Small intestine (tissue), 7 donors: Measurements from ENCODE around the gene KPNA2. TPM values are rescaled to one million over a fixed set of nuclear protein-coding genes. Genes with fewer than 3 reads are reported as not detected.
"Not testable (repeated sequence)": the region's sequence is repeated elsewhere in the genome, so short reads cannot be mapped to it uniquely, and the experiment has no call there.

Source experiments
- DNase-seq, 2 donors: peaks; one replicate each; pipeline versions ENCODE4 v3.0.0 to v3.0.0-alpha.2; 2013
- FAIRE-seq: peaks from 2 replicates; lab custom pipeline; 2012; peaks lifted over from hg19 to GRCh38; lab: Jason Lieb, UNC
- H3K27ac ChIP-seq, 3 donors: one replicate each; pipeline ENCODE4 v1.5.1; 2013; ENCODE audit warnings: low read length in 2 of 3, mild to moderate bottlenecking in 2 of 3, control low read depth in 1 of 3, inconsistent platforms in 1 of 3, low read depth in 1 of 3, moderate library complexity in 1 of 3
- H3K27me3 ChIP-seq, 3 donors: one replicate each; pipeline ENCODE4 v1.6.1; 2013; ENCODE audit warnings: low read length in 3 of 3, inconsistent platforms in 1 of 3; ENCODE audit not compliant: control insufficient read depth in 3 of 3, insufficient read depth in 3 of 3
- H3K36me3 ChIP-seq, 3 donors: one replicate each; pipeline ENCODE4 v1.6.1; 2013; ENCODE audit warnings: low read length in 3 of 3, inconsistent platforms in 1 of 3, low read depth in 1 of 3, mild to moderate bottlenecking in 1 of 3, moderate library complexity in 1 of 3; ENCODE audit not compliant: control insufficient read depth in 3 of 3, insufficient read depth in 2 of 3
- H3K4me1 ChIP-seq, 3 donors: one replicate each; pipeline ENCODE4 v1.6.1; 2013; ENCODE audit warnings: low read length in 2 of 3, inconsistent platforms in 1 of 3, low read depth in 1 of 3, mild to moderate bottlenecking in 1 of 3, moderate library complexity in 1 of 3; ENCODE audit not compliant: control insufficient read depth in 3 of 3, insufficient read depth in 2 of 3
- H3K4me3 ChIP-seq, 3 donors: one replicate each; pipeline ENCODE4 v1.5.1; 2013; ENCODE audit warnings: low read length in 3 of 3, control low read depth in 1 of 3, inconsistent platforms in 1 of 3, low read depth in 1 of 3, mild to moderate bottlenecking in 1 of 3, moderate library complexity in 1 of 3
- H3K9me3 ChIP-seq, 2 donors: one replicate each; pipeline ENCODE4 v1.6.1; 2013; ENCODE audit warnings: low read depth in 1 of 2, low read length in 1 of 2; ENCODE audit not compliant: control insufficient read depth in 2 of 2, insufficient read depth in 1 of 2
- WGBS, 3 donors: extraction: QIAGEN DNeasy Blood & Tissue Kit; methylation state at CpG; one replicate each; pipeline ENCODE4 v1.1.7; 2013; 5-methylcytosine and 5-hydroxymethylcytosine counted together
- polyA plus RNA-seq, 4 donors: library from polyadenylated mRNA; stranded (reverse) in 3 of 4; unstranded in 1 of 4; fragments of 200-250 nt in 3 of 4; fragments of 120-200 nt in 1 of 4; gene quantifications; one replicate each; pipeline versions ENCODE4 v1.2.1 to v1.2.3, GENCODE V29; 2013
- donor health status: healthy with polysubstance abuse.
- donor health status: control.
- donor health status: control.
- donor health status: Bipolar disorder and iron deficiency.
- donor health status: healthy.

The KPNA2 gene
- polyA plus RNA-seq, 4 donors: 11.3 to 63.0 (median 26.7) TPM

- Histone ChIP-seq H3K4me3 (no peak overlapping the region), H3K36me3 (no peaks in the 10 kb centered on the region), H3K4me1 (no peaks in the 10 kb centered on the region), H3K27ac (no peak overlapping the region), H3K9me3 (no peaks in the 10 kb centered on the region), H3K27me3 (no peaks in the 10 kb centered on the region)
- DNase-seq: no peak
- no peak for FAIRE-seq
- 84 to 85% (median 85%) methylated on average over 11 of the region's 11 CpGs for WGBS, 3 donors
Observed at GRCh38 chr17:68015081-68015723, 20.3 kb upstream of the KPNA2 start.

- no peaks in the 10 kb centered on the region for H3K36me3 ChIP-seq
- no peak overlapping the region for H3K4me3 ChIP-seq
- H3K4me1 ChIP-seq: no peaks in the 10 kb centered on the region
- no peaks in the 10 kb centered on the region for H3K27me3 ChIP-seq
- WGBS, 3 donors: 82 to 96% (median 87%) methylated on average over 2 of the region's 2 CpGs
- DNase-seq (no peak), FAIRE-seq (no peak)
- H3K27ac ChIP-seq: no peak overlapping the region
- no peaks in the 10 kb centered on the region for H3K9me3 ChIP-seq
Observed at GRCh38 chr17:68016838-68017237, 18.7 kb upstream of the KPNA2 start.

- H3K4me3 ChIP-seq, H3K27ac ChIP-seq, H3K9me3 ChIP-seq, H3K4me1 ChIP-seq, H3K27me3 ChIP-seq, H3K36me3 ChIP-seq, DNase-seq, FAIRE-seq: not testable (repeated sequence)
- WGBS, 3 donors: 89 to 92% (median 92%) methylated on average over 21 of the region's 21 CpGs
Observed at GRCh38 chr17:68018493-68018892, 17.0 kb upstream of the KPNA2 start.

GRCh38 chr17:68019336-68019674 is 16.2 kb upstream of the KPNA2 start:
- Histone ChIP-seq H3K4me1 (no peaks in the 10 kb centered on the region), H3K36me3 (no peaks in the 10 kb centered on the region), H3K27ac (no peak overlapping the region), H3K9me3 (no peaks in the 10 kb centered on the region), H3K27me3 (no peaks in the 10 kb centered on the region), H3K4me3 (peak overlapping the region in 1 of 3 donors; percentile 37)
- DNase-seq (no peak), FAIRE-seq (no peak)
- 72 to 75% (median 73%) methylated on average over 9 of the region's 9 CpGs for WGBS, 3 donors

- DNase-seq (peak; percentile 94 to 97), FAIRE-seq (no peak)
- Histone ChIP-seq H3K4me3 (peak overlapping the region; percentile 42 to 61 (median 50)), H3K4me1 (no peaks in the 10 kb centered on the region), H3K27ac (peak overlapping the region; percentile 58 to 94 (median 69)), H3K27me3 (no peaks in the 10 kb centered on the region), H3K36me3 (no peaks in the 10 kb centered on the region), H3K9me3 (no peaks in the 10 kb centered on the region)
- WGBS, 3 donors: 0 to 1% (median 0%) methylated on average over 50 to 51 of the region's 51 CpGs
Observed at GRCh38 chr17:68019675-68020408, 15.7 kb upstream of the KPNA2 start.

GRCh38 chr17:68020409-68020756 is 15.2 kb upstream of the KPNA2 start:
- peak; percentile 49 to 74 for DNase-seq
- 2 to 3% (median 2%) methylated on average over 12 of the region's 12 CpGs for WGBS, 3 donors
- Histone ChIP-seq H3K36me3 (no peaks in the 10 kb centered on the region), H3K4me3 (peak overlapping the region; percentile 42 to 61 (median 50)), H3K27ac (peak overlapping the region; percentile 58 to 94 (median 69)), H3K9me3 (no peaks in the 10 kb centered on the region), H3K27me3 (no peaks in the 10 kb centered on the region), H3K4me1 (no peaks in the 10 kb centered on the region)
- FAIRE-seq: no peak

- FAIRE-seq, H3K36me3 ChIP-seq, H3K27me3 ChIP-seq, H3K4me1 ChIP-seq, H3K9me3 ChIP-seq, DNase-seq: not testable (repeated sequence)
- whole genome bisulfite sequencing, 3 donors: 70 to 79% (median 77%) methylated on average over 13 of the region's 13 CpGs
- Histone ChIP-seq H3K4me3 (peak overlapping the region in 2 of 3 donors; percentile 50 to 61), H3K27ac (peak overlapping the region in 2 of 3 donors; percentile 69 to 94)
Observed at GRCh38 chr17:68020791-68021190, 14.7 kb upstream of the KPNA2 start.

- no peak for FAIRE-seq
- no peaks in the 10 kb centered on the region for H3K27me3 ChIP-seq
Observed at GRCh38 chr17:68021963-68022362, 13.6 kb upstream of the KPNA2 start.

More at GRCh38 chr17:68021963-68022362, 13.6 kb upstream of the KPNA2 start:
- DNase-seq: no peak
- no peaks in the 10 kb centered on the region for H3K9me3 ChIP-seq
- H3K27ac ChIP-seq: no peak overlapping the region
- no peaks in the 10 kb centered on the region for H3K36me3 ChIP-seq
- H3K4me1 ChIP-seq: no peaks in the 10 kb centered on the region
- H3K4me3 ChIP-seq: no peak overlapping the region
- 93 to 95% (median 94%) methylated on average over 8 of the region's 8 CpGs for WGBS, 3 donors
